HG02943 (cell line): ENCODE data around the gene ACTL7B.
"Not testable (repeated sequence)": the region's sequence is repeated elsewhere in the genome, so short reads cannot be mapped to it uniquely, and the experiment has no call there.

Experiments used
- ATAC-seq: cut with Tn5 transposase; IDR thresholded peaks from one replicate; pipeline ENCODE4 v1.9.1; 2021; ENCODE audit warnings: mild to moderate bottlenecking, low read depth, moderate library complexity; ENCODE audit not compliant: unreplicated experiment

Gene ACTL7B

DNA sequence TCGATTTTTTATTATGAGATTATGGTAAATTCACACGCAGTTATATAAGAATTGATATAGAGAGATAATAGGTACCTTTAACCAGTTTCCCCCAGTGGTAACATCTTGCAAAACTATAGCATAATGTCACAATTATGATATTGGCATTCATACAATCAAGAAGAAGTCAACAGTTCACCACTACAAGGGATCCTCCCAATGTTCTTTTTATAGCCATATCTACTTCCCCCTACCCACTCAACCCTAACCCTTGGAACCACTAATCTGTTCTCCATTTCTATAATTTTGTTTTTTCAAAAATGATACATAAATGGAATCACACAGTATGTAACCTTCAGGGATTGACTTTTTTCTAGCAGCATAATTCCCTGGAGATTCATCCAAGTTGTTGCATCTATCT, 9.8 kb downstream of the ACTL7B start:
- ATAC-seq: no peak

DNA sequence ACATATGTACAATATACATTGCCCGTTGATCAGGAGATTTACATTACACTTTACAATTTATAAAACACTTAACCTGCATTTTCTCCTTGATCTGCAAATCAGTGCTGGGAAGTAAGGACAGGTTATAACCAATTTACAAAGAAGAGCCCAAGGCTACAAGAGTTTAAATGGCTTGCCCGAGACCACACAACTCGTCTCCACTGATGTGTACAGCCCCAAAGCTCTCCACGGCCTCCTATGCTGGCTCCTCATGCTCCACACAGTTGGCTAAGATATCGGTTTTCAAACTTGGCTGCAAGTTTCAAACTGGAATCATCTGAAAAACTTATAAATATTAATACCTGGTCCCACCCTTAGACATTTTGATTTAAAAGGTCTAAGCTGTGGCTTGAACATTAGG, 10.3 kb downstream of the ACTL7B start:
- ATAC-seq: no peak

DNA sequence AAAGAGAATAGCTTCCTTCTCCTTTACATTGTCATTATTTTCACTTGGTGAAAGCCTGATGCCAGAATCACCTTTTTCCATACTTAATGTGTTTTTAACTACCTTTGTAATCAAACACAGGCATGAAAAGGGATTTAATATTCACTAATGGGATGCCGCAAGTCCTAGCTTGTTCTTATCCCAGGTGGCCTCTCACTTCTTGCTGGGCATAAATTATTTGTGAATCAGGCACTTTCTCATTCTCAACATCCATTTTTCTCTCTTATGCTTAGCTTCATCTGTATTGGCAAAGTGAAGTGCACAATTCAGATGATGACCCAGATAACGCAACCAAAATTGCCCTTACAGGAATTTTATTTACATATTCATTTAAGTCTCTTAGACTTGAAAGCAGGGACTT, 10.9 kb downstream of the ACTL7B start:
- ATAC-seq: no peak

DNA sequence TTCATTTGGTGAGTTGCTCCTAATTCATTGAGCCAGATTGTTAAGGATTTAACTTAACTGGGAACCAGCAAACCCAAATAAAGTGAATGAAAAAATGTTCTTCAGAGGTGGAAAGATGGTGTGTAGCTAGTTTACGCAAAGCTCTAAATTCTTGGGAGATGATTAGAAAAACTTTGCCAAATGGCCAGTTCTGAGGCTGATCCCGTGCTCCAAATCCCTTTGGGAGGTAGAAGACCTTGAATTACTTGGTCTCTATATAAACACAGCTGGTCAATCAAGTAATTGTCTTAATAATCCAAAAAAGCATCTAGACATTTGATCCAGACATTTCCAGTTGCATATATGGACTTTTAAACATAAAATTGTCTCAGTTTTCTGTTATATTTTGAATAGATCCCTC, 11.4 kb downstream of the ACTL7B start:
- no peak for ATAC-seq

DNA sequence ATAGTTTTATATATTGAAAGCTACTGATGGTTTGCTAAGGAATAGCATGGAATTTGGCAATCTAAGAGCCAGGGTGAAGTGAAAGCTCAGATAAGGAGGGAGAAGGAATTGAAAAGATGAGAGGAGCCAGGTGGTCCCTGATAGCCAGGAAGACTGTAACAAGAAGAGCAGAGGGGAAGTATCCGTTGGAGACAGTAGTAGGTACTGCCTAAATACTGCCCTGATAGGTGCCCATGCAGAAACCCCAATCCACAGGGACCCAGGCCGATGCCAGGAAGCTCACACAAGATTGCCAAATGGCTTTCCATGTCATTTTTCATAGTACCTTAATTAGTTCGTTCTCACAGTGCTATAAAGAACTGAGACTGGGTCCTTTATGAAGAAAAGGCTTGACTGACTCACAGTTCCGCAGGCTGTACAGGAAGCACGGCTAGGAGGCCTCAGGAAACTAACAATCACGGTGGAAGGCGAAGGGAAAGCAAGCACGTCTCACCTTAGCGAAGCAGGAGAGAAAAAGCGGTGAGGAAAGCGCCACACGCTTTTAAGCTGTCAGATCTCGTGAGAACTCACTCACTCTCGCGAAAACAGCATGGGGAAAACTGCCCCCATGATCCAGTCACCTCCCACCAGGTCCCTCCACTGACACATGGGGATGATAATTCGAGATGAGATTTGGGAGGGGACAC, 13.0 kb downstream of the ACTL7B start:
- no peak for ATAC-seq

DNA sequence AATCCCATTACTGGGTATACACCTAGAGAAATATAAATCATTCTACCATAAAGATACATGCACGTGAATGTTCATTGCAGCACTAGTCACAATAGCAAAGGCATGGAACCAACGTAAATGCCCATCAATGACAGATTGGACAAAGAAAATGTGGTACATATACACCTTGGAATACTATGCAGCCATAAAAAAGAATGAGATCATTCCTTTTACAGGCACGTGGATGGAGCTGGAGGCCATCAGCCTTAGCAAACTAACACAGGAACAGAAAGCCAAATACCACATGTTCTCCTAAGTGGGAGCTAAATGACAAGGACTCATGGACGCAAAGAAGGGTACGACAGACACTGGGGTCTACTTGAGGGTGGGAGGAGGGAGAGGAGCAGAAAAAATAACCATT, 16.2 kb downstream of the ACTL7B start:
- not testable (repeated sequence) for ATAC-seq

DNA sequence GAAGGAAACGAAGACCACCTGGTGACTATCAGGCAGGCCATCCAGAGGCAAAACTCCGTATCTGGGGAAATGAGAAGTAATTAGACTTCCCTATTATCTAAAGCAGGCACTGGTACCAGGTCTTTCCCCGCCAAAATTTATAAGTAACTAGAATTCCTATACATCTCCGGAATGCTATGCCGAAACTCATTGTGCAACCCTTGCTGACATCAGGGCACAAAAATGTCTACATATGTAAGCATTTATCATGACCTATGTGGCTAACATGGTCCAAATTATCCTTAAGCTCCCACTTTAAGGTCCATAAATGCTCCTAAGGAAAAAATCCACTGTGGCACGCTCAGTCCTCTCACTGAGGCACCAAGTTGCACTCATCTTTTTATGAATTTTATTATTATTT, 17.8 kb downstream of the ACTL7B start:
- ATAC-seq: no peak

DNA sequence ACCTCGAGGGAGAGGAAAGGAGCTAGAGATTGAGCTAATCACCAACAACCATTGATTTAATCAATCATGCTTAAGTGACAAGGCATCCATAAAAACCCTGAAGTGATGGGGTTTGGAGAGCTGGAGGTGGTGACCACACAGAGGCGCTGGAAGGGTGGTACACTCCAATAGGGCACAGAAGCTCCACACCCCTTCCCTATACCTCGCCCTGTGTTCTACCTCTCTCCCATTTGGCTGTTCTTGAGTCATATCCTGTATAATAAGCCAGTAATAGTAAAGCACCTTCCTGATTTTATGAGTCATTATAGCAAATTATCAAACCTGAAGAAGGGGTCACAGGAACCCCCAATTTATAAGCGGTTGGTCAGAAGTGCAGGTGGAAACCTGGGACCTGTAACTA, 18.3 kb downstream of the ACTL7B start:
- no peak for ATAC-seq

DNA sequence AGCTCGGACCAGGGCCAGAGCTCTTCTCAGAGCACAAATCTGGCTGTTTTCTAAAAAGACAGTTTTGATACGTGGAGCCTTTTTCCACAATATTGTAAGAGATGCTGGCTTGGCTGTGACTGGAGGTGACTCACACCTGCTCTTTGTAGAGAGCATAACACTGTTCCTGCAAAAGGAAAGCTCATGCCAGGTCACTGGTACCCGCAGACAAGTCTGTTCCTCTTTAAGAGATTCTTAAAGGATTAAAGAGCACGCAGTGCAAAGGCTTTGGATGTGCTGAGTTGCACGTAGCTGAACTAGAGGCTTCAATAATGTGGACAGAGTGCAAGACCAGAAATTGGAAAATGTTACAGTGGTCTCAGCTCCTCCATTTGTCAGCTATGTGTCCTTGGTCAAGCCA, 19.0 kb downstream of the ACTL7B start:
- no peak for ATAC-seq

DNA sequence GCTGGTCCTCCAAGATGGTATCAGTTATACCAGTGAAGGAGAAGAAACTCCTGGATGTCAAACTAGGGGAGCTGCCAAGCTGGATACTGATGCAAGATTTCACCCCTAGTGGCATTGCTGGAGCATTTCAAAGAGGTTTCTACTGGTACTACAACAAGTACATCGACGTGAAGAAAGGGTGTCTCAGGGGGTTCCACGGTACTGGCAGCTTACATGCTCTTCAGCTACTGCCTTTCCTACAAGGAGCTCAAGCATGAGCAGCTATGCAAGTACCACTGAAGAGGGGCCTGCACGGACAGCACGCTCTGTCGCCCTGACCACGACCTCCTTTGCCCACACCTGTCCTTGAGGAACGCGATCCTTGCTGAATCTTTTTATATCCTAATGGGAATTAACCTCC, 19.5 kb downstream of the ACTL7B start:
- ATAC-seq: no peak

DNA sequence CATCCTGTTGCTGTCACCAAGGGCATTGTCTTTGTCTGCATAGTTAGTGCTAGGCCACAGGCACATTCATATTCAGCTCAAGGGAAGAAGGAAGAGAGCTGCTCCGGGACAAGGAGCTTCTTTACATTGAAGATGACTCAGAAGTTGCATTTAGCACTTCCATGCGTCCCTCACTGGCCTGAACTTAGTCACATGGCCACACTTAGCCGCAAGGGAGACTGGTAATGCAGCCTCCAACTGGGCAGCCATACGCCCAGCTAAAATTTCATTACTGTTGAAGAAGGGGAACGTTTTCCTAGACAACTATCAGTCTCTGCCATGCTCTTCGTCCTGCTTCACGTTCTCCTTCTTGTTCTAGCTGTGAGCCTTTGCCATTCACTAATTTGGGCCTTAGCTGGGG, 20.0 kb downstream of the ACTL7B start:
- ATAC-seq: no peak

DNA sequence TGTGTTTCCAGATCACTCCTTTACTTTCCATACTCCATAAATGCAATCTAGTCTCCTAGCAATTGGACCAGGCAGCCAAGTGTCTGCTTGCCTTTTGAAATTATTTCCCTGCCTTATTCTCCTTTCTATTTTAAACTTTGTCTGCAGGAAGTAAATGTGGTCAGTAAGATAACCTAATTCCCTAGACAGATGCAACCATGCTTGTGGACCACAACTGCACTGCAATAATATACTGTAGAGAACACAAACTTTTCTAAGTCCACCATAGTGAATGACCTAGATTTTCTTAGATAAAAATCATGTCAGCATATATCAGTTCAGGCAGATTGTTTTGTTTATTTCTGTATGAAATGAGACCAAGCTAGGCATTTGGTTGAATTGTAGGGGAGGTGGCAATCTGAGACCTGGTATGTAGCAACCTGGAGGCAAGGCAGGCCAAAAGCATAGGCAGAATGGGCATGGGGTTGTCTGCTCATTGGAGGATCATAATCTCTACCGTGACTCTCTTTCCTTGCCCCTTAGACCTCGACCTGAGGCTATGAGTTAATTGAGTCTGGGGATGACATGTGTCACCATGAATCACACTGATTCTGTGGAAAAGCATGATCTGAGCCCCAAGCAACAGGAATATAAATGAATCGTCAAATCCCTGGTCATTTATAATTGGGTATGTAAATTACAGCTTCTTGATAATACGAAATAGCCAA, 20.7 kb downstream of the ACTL7B start:
- ATAC-seq: no peak

DNA sequence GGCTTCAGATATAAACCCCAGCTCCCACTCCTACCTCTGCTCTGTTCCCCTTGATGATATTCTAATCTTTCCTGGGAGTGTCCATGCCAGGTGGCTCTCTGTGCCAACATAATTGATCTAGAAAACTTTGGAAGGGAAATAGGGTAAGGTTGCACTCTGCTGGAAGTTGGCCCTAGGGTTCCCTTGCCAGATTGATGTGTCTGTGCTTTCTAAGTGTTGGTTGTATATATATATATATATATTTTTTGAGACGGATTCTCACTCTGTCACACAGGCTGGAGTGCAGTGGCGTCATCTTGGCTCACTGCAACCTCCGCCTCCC, 23.6 kb downstream of the ACTL7B start:
- ATAC-seq: no peak

DNA sequence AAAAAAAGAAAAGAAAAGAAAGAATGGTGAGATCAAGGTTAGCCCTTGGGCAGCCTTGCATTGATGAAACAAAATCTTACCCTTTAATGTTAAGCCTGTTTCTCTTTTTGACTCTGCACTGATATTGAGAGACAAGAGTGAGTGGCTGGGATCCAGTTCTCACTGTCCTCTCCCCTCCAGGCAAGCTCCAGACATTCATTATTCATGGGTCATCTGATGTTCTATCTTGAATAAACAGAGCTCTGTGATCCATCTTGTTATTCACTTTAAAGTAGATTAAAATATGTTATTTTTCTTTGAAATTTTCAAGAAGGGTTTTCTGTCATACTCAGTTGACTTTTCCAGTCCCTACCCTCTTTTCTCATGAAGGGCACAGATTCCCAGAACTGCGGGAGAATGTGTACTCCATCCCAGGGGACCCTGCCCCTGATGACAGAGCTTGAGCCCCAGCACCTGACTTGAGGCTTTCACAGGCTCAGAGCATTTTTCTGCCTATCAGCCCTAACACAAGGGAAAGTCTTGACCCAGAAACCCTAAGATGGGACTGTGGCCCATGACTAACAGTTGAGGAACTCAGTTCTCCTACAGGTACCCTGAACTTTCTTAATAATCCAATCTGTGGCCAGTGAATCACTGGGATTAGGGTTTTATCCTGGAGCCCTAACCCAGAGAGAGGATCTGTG, 24.1 kb downstream of the ACTL7B start:
- no peak for ATAC-seq

DNA sequence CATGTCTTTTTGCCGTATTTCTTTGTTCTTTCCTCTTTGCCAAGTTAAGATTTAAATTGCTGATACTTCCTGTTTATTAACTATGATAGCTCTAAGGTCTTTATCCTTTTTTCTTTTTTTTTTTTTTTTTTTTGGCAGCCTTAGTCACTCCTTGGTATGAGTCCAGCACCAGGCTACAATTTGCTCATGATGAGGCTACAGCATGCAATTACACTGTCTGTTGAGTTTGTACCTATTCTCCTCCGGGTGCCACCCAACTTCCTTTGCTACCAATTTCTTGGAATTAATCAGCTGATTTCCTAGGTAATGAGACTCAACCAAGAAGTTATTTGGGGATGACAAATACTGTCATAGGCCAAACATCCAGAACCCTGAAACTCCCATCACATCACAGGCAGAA, 25.5 kb downstream of the ACTL7B start:
- no peak for ATAC-seq

DNA sequence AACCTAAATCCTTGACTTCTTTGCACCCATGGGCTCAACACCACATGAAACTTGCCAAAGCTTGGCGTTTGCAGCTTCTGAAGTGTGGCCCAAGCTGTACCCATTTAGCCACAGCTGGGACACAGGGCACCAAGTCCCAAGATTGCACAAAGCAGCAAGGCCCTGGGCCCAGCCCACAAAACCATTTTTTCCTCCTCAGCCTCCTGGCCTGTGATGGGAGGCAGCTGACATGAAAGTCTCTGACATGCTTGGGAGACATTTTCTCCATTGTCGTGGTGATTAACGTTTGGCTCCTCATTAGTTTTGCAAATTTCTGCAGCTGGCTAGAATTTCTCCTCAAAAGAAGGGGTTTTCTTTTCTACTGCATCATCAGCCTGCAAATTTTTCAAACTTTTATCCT, 32.0 kb downstream of the ACTL7B start:
- ATAC-seq: no peak

DNA sequence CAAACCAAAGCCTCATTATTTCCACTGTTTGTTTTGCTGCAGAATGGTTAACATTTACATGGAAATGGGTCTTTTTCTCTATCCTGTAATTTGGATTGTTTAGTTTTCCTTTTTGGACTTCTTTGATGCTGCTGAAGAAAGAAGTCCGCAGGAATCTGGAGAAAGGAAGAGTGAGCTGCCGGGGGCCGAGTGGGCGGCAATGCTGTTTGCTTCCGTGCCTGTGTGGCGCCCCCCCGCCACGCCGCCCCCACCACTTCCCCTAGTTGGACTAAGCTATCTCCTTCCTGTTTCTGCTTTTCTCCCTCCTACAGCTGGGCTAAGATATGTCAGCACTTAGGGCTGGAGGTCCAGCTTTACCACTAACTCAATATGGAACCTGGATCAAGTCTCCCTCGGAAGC, 39.7 kb downstream of the ACTL7B start:
- ATAC-seq: no peak

DNA sequence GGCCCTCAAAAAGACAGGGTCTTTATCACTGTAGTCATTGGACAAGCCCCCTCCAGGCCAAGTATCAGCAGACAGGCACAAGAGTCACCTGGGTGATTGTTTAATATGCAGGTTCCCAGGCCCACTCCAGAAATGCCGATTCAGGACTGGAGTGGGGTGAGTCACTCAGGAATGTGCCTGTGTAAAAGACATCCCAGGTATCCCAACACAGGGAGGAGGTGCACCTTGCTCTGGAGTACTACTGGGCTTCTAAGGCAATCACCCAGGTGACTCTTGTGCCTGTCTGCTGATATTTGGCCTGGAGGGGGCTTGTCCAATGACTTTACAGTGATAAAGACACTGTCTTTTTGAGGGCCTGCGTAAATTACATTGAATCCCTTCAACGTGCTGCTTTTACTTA, 40.6 kb downstream of the ACTL7B start:
- ATAC-seq: no peak

DNA sequence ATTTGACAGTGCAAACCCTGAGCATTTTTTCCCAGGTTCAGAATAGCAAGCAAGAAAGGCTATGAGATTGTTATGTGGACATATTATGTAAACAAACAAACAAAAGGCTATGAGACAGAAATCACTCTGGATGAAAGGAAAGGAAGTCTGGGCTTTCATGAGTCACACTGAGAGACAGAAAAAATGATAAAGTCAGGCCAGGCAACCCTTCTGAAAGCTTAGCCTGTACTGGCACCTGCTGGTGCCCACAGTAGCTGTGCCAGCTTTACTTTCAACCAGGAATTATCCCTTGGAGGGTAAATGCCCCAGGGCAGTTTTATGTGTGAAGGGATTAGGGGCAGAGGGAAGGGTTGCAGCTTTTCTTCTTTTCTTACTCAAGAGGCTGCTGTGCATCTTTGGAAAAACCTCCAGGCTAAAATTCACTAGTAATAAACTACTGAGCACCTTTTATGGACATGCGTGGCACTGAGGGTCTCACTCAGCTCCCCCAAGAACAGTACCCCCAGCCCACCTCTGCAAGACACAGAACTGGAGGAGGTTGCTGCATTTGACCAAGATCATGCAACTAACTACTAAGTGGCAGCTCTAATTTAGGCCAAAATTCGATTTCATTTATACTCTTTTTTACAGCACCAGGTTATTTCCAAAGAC, 41.7 kb downstream of the ACTL7B start:
- ATAC-seq: no peak

DNA sequence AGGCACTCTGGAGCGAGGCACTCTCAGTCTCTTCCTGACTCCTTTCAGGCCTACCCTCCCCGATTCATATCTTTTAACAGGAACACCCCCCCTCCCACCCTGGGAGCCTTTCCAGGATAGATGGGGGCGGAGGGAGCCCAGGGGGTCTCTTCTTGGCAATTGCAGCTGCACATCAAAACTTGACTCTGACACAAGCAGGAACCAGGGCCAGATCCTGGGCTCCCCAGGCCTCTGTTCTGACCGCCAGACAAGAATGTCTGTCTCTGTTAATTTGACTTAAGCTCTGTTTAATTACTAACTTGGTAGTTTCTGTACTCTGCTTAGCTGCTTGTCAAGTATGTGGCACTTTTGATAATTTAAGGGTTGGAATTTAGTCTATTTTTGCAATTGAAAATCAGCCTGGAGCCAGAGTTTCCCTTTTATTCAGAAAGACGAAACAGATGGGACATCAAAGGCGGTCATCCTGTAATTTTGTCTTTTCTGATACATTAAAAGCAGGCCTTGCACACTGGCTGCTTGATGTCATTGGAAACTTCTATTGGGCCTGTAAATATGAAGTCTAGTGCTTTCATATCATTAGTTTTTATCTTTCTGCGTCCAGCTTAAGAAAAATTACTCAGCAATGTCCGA, 43.3 kb downstream of the ACTL7B start:
- no peak for ATAC-seq

DNA sequence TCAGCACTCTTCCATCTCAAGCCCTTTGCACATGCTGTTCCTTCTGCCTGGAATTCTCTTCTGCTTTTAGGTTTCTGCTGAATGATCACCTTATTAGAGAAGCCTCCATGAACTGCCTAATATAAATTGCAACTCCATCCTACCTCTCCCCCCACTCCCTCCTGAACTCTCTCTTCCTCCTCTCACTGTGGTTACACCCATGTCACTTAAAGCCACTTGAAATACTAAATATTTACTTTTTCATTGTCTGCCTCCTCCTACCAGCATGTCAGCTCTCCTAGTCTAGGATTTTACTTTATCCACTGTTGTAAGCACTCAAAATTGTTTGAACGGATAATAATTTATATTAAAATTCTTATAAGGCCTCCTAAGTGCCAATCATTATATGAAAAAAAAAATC, 43.8 kb downstream of the ACTL7B start:
- no peak for ATAC-seq
